ENCODE measurements around the gene ST6GALNAC5.
"Not testable (repeated sequence)": the region's sequence is repeated elsewhere in the genome, so short reads cannot be mapped to it uniquely, and the experiment has no call there.

ST6GALNAC5 gene

DNA sequence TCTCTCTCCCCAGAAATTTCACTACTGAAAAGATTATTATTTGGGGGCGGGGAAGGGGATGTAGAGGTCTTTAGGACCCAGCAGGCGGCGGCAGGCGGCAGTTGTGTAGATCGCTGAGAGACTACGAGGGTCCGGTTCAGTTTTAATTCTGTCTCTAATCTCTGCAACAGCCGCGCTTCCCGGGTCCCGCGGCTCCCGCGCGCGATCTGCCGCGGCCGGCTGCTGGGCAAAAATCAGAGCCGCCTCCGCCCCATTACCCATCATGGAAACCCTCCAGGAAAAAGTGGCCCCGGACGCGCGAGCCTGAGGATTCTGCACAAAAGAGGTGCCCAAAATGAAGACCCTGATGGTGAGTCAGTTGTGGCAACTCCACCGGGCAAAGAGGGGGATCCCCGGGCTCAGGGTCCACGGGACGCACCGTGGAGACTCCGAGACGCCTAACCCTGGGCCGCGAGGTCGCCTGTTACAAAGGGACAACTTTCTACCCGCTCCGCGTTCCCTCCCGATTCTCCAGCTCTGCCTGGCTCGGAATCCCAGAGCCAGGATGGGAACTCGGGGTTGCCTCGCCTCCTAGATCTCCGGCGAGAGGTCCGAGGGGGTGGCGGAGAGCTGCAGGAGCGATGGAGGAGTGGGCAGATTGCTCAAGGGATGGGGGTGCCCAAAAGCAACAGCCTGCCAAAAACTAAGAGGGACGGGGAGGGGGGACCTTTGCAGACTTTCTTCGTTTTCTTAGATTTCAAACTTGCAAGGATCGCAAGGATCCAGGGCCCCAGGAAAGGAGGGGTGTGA, at the start of gene ST6GALNAC5:
Gene ST6GALNAC5, plus strand, starts transcription at position 139 of the 789 bp plus-strand sequence.
- no peak for DNase-seq

- no peak for DNase-seq
Observed at GRCh38 chr1:76820028-76820427, 47.3 kb upstream of the ST6GALNAC5 start.

DNA sequence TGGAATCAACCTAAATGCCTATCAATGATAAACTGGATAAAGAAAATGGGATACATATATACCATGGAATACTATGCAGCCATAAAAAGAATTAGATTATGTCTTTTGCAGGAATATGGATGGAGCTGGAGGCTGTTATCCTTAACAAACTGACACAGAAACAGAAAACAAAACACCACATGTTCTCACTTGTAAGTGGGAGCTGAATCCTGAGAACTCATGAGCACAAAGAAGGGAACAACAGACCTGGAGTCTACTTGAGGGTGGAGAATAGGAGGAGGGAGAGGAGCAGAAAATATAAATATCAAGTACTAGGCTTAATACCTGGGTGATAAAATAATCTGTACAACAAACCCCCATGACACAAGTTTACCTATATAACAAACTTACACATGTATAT, 44.3 kb upstream of the ST6GALNAC5 start:
- not testable (repeated sequence) for DNase-seq

- DNase-seq: no peak
Observed at GRCh38 chr1:76824106-76824505, 43.2 kb upstream of the ST6GALNAC5 start.

DNA sequence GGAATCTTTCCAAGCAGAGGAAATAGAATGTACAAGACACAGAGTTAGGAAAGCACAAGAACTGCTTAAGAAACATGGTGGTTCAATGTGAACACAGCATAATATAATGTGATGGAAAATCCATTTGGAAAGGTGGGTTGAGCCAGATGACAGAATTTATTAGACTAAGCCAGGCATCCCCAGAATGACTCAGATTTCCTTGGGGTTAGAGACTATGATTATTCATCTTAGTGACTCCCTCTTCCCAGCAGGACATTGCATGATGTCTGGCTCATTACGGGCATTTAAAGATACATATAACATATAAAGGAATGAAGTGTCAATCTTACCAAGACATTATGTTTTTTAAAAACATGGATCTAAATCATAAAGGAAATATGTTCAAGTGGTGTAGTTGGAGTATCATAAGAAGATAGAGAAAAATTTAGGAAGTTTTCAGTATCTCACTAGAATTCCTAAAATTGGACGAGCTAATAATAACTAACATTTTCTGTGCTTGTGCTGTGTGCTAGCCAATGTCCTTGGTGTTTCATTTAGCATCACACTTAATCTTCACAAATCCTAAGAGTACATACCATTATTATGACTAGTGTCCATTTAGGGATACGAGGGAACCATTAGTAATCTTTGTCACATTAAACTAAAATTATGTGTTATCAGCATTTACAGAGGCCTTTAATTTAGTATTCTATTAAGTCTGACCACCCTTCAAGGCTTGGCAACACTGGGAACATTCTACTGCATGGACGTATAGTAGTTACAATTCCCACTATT, 41.0 kb upstream of the ST6GALNAC5 start:
- no peak for DNase-seq

DNA sequence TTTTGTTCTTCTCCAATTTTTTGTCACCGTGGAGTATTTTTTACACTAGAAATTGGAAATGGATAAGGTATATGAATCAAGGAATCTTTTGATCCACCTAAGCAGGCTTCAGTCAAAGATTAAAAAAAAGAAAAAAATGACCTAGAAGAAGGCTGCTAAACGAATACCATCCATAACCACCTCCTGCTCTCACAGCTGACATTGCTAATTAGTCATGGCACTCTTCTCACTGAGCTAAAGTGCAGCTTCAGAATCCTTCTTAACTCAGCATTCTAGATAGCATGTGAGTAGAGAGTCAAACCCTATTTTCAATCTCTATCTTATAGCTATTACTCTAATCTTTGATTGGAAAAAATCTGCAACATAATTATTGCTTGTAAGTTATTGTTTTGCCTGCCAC, 40.2 kb upstream of the ST6GALNAC5 start:
- no peak for DNase-seq

DNA sequence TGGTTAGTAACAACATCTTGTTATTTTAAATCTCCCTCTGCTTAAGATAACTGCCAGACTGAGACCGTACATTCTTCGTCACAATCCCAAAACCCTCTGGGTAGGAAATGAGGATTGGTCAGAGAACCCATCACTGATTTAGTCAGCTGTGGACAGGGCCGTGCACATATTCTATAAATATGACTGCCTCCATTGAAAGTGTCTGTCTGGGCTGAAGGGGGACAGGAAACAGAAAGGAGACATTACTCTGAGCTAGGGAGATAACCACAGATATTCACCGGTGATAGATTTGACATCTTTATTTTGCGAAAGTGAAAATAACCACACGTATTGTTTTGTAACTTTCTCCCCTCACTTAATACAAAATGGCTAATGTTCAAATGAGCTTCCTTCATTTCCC, 36.9 kb upstream of the ST6GALNAC5 start:
- DNase-seq: no peak

- DNase-seq: no peak
Observed at GRCh38 chr1:76832521-76832920, 34.8 kb upstream of the ST6GALNAC5 start.

GRCh38 chr1:76833151-76833550, 34.1 kb upstream of the ST6GALNAC5 start:
- no peak for DNase-seq

DNA sequence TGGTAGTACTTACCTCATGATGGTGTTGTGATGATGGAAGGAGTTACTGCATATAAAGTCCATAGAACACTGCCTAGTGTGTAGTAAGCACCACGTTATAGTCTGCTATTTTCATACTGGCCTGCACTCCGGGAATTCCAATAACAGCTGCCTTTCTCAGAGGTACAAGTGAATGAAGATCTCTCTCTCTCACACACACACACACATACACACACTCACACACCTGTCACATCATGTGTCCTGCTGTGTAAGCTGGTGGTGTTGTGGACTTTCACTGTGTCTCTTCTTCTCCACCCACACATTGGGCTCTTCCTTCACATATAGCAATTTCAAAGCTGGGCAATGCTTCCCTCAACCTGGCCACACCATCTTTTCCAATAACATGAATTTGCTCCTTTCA, 33.4 kb upstream of the ST6GALNAC5 start:
- no peak for DNase-seq

DNA sequence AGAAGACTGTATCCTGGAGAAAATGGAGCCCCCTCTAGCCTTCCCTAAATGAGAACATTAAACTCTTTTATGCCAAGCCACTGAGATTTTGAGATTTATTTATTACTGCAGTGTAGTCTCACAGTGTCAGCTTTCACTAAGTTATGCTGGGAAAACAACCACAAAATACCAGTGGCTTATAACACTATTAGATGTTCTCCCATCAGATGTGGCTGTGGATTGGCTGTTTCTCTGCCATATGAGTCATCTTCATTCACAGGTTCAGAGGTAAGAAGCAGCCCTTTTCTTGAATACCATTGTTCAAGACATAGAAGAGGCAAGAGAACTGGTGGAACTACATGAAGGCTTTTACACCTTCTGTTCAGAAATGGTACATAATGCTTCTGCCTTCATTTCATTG, 32.1 kb upstream of the ST6GALNAC5 start:
- DNase-seq: no peak

DNA sequence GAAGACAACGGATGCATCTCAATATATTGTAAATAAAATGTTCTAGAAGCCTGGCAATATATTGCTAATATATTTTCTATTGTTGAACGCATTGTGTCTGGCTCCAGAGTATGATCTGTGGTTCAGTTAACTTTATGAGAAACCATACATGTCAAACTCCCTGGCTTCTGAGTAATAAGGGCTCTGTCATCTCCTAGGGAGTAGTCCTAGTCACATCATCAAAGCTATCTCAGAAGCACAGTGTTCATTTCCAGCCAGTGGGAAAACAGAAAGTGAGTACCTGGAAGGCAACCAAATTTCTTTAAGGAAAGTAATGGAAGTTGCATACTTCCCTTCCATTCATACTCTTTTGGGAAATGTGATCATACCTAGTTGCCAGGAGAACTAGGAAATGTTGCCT, 27.0 kb upstream of the ST6GALNAC5 start:
- DNase-seq: no peak

DNA sequence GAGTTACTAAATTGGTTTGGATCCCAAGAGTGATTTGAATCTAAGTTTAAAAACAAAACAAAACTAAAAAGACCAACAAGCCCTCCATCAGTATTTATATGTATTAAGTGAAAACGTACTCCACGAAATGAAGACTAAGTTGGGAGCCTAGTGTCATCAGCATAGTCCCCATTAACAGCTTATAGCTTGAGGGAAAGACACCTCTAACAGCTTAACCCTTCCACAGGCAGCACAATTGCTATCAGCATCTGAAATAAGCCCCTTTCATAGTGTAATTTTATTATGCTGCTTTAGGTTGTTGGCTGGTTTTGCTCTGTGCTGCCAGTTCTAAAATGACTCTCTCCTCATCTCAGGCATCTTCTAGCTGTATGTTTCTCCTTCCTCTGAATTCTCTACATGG, 25.8 kb upstream of the ST6GALNAC5 start:
- DNase-seq: no peak

- no peak for DNase-seq
Observed at GRCh38 chr1:76843821-76844464, 23.3 kb upstream of the ST6GALNAC5 start.

GRCh38 chr1:76854255-76854654, 13.0 kb upstream of the ST6GALNAC5 start:
- DNase-seq: no peak

DNA sequence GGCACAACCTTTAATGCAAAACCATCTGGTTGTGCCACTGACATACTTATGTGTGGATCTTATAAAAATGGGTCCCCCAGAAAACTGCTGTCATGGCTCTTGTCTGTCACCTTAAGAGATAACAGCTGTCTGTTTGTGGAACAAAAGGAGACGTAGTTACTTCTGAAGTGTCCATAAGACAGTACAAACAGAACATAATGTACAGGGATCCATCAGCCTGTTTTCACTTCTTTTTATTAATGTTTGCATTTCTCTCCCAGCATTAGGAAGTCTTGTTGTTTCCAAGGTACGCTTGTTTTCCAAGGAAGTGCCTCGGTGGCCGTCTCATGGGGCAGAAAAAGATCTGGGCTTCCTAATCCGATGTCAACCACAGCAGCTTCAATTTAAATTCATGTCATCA, 11.2 kb upstream of the ST6GALNAC5 start:
- no peak for DNase-seq

DNA sequence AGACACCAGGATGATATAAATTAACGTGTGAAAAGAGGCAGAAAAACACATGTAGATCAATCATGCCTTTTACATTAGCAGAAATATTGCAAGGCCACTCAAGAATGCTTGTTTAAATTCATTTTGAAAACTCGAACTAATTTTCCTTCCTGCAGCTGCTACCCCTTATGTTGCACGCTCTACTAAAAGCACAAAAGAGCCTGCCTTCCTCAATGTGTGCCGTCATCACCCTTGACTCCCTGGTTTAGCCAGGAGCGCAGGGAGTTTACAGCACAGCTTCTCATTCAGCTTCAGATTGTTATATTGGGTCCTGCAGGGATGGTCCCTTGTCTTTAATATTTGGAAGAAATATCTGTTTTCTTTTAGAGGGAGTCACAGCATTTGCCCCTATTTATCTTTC, 10.1 kb upstream of the ST6GALNAC5 start:
- no peak for DNase-seq

DNA sequence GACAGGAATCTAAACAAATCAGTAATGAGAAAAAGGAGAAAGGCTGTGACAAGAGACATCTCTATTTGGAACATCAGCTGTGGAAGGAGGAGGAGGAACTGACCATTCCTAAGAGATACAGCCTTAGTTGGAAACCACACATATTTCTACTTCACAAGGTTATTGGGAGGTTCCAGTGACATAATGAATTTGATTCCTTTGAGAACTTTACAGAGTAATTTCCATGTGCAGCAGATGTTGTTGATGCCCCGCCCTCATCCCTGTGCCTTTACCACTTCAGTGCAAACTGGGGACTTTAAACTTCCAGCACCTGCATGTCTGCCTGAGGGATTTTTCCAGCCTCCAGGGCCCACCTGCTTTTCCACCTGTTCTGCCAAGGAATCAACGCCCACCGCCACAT, 9.3 kb upstream of the ST6GALNAC5 start:
- no peak for DNase-seq

DNA sequence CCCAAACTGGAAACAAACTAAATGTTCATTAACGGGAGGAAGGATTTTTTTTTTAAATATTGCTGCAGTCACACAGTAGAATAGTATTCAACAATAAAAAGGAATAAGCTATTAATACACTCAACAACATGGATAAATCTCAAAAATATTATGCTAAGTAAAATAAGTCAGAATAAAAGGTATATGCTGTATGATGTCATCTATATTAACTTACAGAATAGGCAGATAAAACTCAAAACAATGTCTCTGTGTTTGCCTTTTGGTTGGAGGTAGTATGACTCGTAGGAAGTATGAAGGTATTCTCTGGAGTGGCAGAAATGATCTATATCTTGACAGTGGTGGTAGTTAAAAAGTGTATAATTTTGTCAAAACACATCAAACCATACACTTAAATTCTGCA, 6.1 kb upstream of the ST6GALNAC5 start:
- DNase-seq: no peak

DNA sequence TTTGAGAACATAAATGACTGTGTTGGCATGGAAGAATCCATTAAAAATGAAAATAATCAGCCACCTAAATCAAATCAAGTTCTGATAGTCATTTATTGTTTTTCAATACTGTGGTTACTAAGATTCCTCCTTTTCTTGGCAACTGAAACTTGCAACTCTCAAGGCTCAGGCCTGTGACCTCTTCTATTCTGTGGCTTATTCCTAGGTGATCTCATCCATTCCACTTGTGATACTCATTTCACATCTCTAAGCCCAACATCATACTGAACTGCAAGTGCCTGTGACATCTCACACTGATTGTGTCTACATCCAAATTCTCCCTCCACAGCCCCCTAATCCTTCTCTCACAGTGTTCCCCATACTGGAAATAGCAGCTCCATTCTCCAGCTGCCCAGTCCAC, 4.8 kb upstream of the ST6GALNAC5 start:
- DNase-seq: no peak

DNA sequence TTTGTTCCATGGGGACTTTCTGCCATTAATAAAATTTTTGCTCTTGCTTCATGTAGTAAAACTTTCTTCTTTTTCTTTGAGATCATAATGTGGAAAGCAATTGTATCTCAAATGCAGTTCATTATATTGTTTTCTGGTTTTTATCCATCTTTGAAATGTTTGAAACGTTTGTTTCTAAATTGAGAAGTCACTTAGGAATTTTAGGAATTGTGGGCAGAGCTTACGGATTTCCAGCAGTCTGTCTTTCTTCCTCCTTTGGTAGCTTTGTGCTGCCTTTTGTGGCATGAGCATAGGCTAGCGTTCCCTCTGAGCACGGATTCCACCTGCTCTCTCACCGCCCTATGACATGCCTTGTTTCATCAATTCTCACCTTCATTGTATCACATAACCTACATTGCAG, 2.9 kb upstream of the ST6GALNAC5 start:
- DNase-seq: no peak

DNA sequence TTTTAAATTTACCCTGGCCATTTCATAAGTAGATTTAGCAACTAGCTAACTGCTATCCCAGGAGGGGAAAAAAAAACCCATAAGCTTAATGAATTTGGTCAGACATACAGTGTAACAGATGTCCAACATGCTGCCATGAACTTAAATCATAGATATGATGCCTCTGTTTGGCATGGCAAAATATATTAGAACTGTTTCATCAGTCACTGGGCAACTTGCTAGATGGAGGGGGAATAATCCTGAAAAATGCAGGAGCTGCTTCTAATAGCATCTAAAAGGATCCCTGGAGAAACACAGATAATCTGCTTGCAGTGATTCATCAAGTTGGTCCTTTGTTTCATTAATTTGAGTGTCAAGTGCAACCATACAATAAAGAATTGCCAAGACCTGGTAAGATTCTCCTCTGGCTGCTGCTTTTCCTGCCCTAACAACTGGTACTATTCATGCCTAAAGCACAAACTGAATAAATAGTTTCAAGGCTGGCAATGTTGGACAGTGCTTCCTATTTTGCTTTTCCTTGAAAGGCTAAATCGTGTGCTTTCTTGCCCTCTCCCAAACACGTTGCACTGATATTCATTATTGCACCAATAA, 1.5 kb upstream of the ST6GALNAC5 start:
- DNase-seq: no peak

- no peak for DNase-seq
Observed at GRCh38 chr1:76866566-76866965, 714 bp upstream of the ST6GALNAC5 start.
